ENCODE data around the gene TTC3. TPM values are rescaled to one million over a fixed set of nuclear protein-coding genes. Genes with fewer than 3 reads are reported as not detected.

TTC3 gene
- total and polyA plus RNA-seq, 9 of the 15 experiments (the other 6 are each of a cell fraction or from before 2014, with no cell fraction given) = 17.5 to 92.0 (median 59.5) TPM

DNA sequence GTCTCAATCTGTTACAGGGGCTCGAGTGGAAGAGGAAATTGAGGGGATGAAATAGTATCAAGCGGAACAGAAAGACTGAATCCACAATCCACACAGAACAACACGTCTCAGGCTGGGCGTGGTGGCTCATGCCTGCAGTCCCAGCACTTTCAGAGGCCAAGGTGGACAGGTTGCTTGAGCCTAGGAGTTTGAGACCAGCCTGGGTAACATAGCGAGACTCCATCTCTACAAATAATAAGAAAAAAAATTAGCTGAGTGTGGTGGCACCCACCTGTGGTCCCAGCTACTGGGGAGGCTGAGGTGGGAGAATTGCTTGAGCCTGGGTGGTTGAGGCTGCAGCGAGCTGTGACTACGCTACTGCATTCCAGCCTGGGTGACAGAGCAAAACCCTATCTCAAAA is 168.4 kb downstream of the TTC3 start:
- intact Hi-C loops (cut with micrococcal nuclease) = no loop called here
- no peak for ATAC-seq
- ChIA-PET CTCF (ENCODE audit: low intra/inter-chr PET ratio) (no interaction called here), POLR2A (interaction anchor here (0.7 kb wide), 1 partner anchor 127 kb away, joined by 3 read pairs; no protein-coding TSS in a partner anchor)
- in situ Hi-C loops (cut with MboI) = no loop called here
- H3K27ac ChIP-seq (ENCODE audit: extremely low read depth, low read depth, low read length) = no peak overlapping the region
- H3K4me1 ChIP-seq (replicated peaks in 1 of 2; ENCODE audit: control insufficient read depth in 2 of 2, insufficient read depth in 2 of 2, low read length in 2 of 2) = peaks cover 9 to 12% of the 10 kb centered on the region in 2 experiments; a peak in 4 of 5 replicates
- H3K9me1 ChIP-seq (ENCODE audit: control insufficient read depth, insufficient read depth, low read length) = peaks cover 3% of the 10 kb centered on the region
- no peaks in the 10 kb centered on the region for H3K9me3 ChIP-seq (replicated peaks; ENCODE audit: control insufficient read depth, insufficient read depth, low read depth, low read length)
- no peak for DNase-seq (ENCODE audit: extremely low read depth in 1 of 4, low spot score in 3 of 4)
- TF ChIP-seq ZBTB1 (CRISPR knock-in tag; IDR thresholded peaks at IDR 0.05; ENCODE audit: borderline replicate concordance, low read depth) = no peak
- TF ChIP-seq, protein P1, sequence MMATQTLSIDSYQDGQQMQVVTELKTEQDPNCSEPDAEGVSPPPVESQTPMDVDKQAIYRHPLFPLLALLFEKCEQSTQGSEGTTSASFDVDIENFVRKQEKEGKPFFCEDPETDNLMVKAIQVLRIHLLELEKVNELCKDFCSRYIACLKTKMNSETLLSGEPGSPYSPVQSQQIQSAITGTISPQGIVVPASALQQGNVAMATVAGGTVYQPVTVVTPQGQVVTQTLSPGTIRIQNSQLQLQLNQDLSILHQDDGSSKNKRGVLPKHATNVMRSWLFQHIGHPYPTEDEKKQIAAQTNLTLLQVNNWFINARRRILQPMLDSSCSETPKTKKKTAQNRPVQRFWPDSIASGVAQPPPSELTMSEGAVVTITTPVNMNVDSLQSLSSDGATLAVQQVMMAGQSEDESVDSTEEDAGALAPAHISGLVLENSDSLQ (IDR thresholded peaks at IDR 0.05) = no peak
- no peak for TF ChIP-seq ZNF77 (CRISPR knock-in tag; IDR thresholded peaks at IDR 0.05)
- no peak for TF ChIP-seq FOXP1 (CRISPR knock-in tag; IDR thresholded peaks at IDR 0.05)
- TF ChIP-seq NEUROD1 (IDR thresholded peaks at IDR 0.05; ENCODE audit: borderline replicate concordance, low read depth, low read length, partially characterized antibody) = no peak
- TF ChIP-seq SMARCA4 (IDR thresholded peaks at IDR 0.05) = no peak
- no peak for TF ChIP-seq ZNF644 (tag; IDR thresholded peaks at IDR 0.05; ENCODE audit: low read depth)
- no peak for TF ChIP-seq LEF1 (IDR thresholded peaks at IDR 0.05)
- TF ChIP-seq, protein P2, sequence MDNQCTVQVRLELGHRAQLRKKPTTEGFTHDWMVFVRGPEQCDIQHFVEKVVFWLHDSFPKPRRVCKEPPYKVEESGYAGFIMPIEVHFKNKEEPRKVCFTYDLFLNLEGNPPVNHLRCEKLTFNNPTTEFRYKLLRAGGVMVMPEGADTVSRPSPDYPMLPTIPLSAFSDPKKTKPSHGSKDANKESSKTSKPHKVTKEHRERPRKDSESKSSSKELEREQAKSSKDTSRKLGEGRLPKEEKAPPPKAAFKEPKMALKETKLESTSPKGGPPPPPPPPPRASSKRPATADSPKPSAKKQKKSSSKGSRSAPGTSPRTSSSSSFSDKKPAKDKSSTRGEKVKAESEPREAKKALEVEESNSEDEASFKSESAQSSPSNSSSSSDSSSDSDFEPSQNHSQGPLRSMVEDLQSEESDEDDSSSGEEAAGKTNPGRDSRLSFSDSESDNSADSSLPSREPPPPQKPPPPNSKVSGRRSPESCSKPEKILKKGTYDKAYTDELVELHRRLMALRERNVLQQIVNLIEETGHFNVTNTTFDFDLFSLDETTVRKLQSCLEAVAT (IDR thresholded peaks at IDR 0.05) = no peak
- TF ChIP-seq TAF15 (IDR thresholded peaks at IDR 0.05; ENCODE audit: low read depth, low read length) = no peak
- no peak for TF ChIP-seq ZNF324 (CRISPR knock-in tag; IDR thresholded peaks at IDR 0.05)
- no peak for TF ChIP-seq HDGF (IDR thresholded peaks at IDR 0.05)
- TF ChIP-seq ESRRA (IDR thresholded peaks at IDR 0.05; ENCODE audit: borderline replicate concordance, low read depth) = no peak
- no peak for TF ChIP-seq MTA3 (IDR thresholded peaks at IDR 0.05; ENCODE audit: borderline replicate concordance)
- TF ChIP-seq ZNF140 (CRISPR knock-in tag; IDR thresholded peaks at IDR 0.05) = no peak
- no peak for TF ChIP-seq MTA2 (IDR thresholded peaks at IDR 0.05; ENCODE audit: low read depth)
- no peak for TF ChIP-seq ZNF384 (IDR thresholded peaks at IDR 0.05; ENCODE audit: low read depth, low read length)
- peaks cover 59% of the 10 kb centered on the region for H3K79me2 ChIP-seq (ENCODE audit: control insufficient read depth, insufficient read depth, low read length)
- no peaks in the 10 kb centered on the region for H3K27me3 ChIP-seq (ENCODE audit: control insufficient read depth in 2 of 2, insufficient read depth in 2 of 2, low read length in 2 of 2)
- no peak for FAIRE-seq
- no peak overlapping the region for H3K9ac ChIP-seq (ENCODE audit: insufficient read depth in 1 of 2, low read depth in 2 of 2, low read length in 2 of 2)
- no TSS peak for BruUV-seq (replicated peaks)
- H4K20me1 ChIP-seq (replicated peaks; ENCODE audit: control insufficient read depth, insufficient read depth, low read length) = 0 out of 2 replicates have a peak, but pooled peaks cover 7% of the 10 kb centered on the region
- H3K4me2 ChIP-seq (ENCODE audit: insufficient read depth, low read length) = no peak overlapping the region
- WGBS (ENCODE audit: insufficient coverage, low coverage, missing lambda C conversion rate) = 86% methylated on average over 7 of the region's 7 CpGs
- H2AFZ ChIP-seq (ENCODE audit: low read depth, low read length) = no peak overlapping the region
- H3K36me3 ChIP-seq (ENCODE audit: control insufficient read depth, insufficient read depth, low read length) = peaks cover 48% of the 10 kb centered on the region
- no peak overlapping the region for H3K4me3 ChIP-seq
